ENCODE data around the gene SUCLA2. TPM values are rescaled to one million over a fixed set of nuclear protein-coding genes. Genes with fewer than 3 reads are reported as not detected.

Gene SUCLA2
- total and polyA plus RNA-seq, 2 experiments from 2014 or later, result 56.0 to 84.2 TPM

DNA sequence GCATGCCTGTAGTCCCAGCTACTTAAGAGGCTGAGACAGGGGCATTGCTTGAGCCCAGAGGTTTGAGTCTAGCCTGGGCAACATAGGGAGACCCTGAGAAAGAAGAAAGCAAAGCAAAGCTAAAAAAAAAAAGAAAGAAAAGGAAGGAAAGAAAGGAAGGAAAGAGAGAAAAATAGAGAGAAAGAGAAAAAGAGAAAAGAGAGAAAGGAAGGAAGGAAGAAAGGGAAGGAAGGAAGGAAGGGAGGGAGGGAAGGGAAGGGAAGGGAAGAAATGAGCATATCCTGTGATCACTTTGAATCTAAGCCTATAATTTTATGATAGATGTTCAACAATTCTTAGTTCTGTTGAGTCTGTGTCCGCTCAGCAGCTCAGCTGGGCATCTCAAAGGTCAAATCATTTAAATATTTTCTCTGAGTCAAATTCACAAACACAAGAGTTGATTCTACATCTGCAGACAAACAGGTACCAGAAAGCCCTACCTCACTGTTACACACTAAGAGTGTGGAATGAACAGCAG lies 70.4 kb downstream of the SUCLA2 start (continued):
- TF ChIP-seq, protein P1, sequence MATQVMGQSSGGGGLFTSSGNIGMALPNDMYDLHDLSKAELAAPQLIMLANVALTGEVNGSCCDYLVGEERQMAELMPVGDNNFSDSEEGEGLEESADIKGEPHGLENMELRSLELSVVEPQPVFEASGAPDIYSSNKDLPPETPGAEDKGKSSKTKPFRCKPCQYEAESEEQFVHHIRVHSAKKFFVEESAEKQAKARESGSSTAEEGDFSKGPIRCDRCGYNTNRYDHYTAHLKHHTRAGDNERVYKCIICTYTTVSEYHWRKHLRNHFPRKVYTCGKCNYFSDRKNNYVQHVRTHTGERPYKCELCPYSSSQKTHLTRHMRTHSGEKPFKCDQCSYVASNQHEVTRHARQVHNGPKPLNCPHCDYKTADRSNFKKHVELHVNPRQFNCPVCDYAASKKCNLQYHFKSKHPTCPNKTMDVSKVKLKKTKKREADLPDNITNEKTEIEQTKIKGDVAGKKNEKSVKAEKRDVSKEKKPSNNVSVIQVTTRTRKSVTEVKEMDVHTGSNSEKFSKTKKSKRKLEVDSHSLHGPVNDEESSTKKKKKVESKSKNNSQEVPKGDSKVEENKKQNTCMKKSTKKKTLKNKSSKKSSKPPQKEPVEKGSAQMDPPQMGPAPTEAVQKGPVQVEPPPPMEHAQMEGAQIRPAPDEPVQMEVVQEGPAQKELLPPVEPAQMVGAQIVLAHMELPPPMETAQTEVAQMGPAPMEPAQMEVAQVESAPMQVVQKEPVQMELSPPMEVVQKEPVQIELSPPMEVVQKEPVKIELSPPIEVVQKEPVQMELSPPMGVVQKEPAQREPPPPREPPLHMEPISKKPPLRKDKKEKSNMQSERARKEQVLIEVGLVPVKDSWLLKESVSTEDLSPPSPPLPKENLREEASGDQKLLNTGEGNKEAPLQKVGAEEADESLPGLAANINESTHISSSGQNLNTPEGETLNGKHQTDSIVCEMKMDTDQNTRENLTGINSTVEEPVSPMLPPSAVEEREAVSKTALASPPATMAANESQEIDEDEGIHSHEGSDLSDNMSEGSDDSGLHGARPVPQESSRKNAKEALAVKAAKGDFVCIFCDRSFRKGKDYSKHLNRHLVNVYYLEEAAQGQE (IDR thresholded peaks at IDR 0.05; ENCODE audit: unreplicated experiment), result no peak
- TF ChIP-seq STAT1 (IDR thresholded peaks at IDR 0.05; ENCODE audit: unreplicated experiment) (no peak), NANOG (IDR thresholded peaks at IDR 0.05; ENCODE audit: borderline replicate concordance) (no peak), EZH2phosphoT487 (IDR thresholded peaks at IDR 0.05; ENCODE audit: unreplicated experiment) (no peak), POLR2AphosphoS5 (IDR thresholded peaks at IDR 0.05; ENCODE audit: low read depth) (no peak), ZNF331 (CRISPR knock-in tag; IDR thresholded peaks at IDR 0.05; ENCODE audit: low read depth) (no peak)

DNA sequence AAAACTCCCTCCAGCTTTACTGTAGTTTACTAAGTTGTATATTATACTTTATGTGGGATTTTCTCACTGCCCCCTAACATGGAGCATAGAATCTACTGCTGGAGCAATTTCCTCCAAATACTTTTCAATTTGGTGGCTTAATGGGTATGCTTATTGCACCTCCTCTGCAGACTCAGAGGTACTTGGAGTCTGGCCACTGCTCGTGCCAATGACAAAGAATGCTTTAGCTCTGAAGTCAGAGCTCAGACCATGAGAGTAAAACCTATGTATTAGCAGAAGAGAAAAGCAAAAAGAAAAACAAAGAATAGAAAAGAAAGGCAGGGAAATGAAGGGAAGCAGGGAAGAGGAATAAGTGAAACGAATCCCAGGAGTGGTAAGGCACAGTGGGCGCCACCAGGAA lies 71.9 kb downstream of the SUCLA2 start:
- H3K27me3 ChIP-seq (ENCODE audit: insufficient read depth), result no peaks in the 10 kb centered on the region
- H3K9me2 ChIP-seq (ENCODE audit: insufficient read depth), result no peaks in the 10 kb centered on the region
- H3K4me2 ChIP-seq, result no peak overlapping the region
- Mint-ChIP-seq H3K4me3 (no peak overlapping the region), H3K9me3 (no peaks in the 10 kb centered on the region), H3K27me3 (ENCODE audit: insufficient read depth, low read depth, poor library complexity) (peaks cover 13% of the 10 kb centered on the region), H3K27ac (no peak overlapping the region), H3K36me3 (ENCODE audit: low read depth) (no peaks in the 10 kb centered on the region; the same call in 2 of the 3 replicates), H3K4me1 (peaks cover 26% of the 10 kb centered on the region)
- H3F3A ChIP-seq (replicated peaks; ENCODE audit: low read depth), result no peaks in the 10 kb centered on the region
- no peaks in the 10 kb centered on the region for H3K79me2 ChIP-seq (replicated peaks; ENCODE audit: insufficient read depth)
- H3K4me1 ChIP-seq (ENCODE audit: insufficient read depth), result peaks cover 22% of the 10 kb centered on the region
- no peaks in the 10 kb centered on the region for H4K20me1 ChIP-seq (replicated peaks; ENCODE audit: insufficient read depth)
- H3K36me3 ChIP-seq (ENCODE audit: insufficient read depth), result no peaks in the 10 kb centered on the region
- H3K27ac ChIP-seq (ENCODE audit: low read depth), result no peak overlapping the region
- DNase-seq (ENCODE audit: low spot score) (no peak), ATAC-seq (no peak)
- H2AFZ ChIP-seq, result no peak overlapping the region
- no peak overlapping the region for H3K4me3 ChIP-seq
- TF ChIP-seq EZH2phosphoT487 (IDR thresholded peaks at IDR 0.05; ENCODE audit: unreplicated experiment) (no peak), ZNF331 (CRISPR knock-in tag; IDR thresholded peaks at IDR 0.05; ENCODE audit: low read depth) (no peak), EZH2 (IDR thresholded peaks at IDR 0.05; ENCODE audit: low read depth, unreplicated experiment) (no peak), STAT1 (IDR thresholded peaks at IDR 0.05; ENCODE audit: unreplicated experiment) (no peak), POLR2AphosphoS5 (IDR thresholded peaks at IDR 0.05; ENCODE audit: low read depth) (no peak)
- TF ChIP-seq, protein P2, sequence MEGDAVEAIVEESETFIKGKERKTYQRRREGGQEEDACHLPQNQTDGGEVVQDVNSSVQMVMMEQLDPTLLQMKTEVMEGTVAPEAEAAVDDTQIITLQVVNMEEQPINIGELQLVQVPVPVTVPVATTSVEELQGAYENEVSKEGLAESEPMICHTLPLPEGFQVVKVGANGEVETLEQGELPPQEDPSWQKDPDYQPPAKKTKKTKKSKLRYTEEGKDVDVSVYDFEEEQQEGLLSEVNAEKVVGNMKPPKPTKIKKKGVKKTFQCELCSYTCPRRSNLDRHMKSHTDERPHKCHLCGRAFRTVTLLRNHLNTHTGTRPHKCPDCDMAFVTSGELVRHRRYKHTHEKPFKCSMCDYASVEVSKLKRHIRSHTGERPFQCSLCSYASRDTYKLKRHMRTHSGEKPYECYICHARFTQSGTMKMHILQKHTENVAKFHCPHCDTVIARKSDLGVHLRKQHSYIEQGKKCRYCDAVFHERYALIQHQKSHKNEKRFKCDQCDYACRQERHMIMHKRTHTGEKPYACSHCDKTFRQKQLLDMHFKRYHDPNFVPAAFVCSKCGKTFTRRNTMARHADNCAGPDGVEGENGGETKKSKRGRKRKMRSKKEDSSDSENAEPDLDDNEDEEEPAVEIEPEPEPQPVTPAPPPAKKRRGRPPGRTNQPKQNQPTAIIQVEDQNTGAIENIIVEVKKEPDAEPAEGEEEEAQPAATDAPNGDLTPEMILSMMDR (conservative IDR thresholded peaks at IDR 0.05; ENCODE audit: low read depth in 2 of 2), result no peak
- TF ChIP-seq, protein P3, sequence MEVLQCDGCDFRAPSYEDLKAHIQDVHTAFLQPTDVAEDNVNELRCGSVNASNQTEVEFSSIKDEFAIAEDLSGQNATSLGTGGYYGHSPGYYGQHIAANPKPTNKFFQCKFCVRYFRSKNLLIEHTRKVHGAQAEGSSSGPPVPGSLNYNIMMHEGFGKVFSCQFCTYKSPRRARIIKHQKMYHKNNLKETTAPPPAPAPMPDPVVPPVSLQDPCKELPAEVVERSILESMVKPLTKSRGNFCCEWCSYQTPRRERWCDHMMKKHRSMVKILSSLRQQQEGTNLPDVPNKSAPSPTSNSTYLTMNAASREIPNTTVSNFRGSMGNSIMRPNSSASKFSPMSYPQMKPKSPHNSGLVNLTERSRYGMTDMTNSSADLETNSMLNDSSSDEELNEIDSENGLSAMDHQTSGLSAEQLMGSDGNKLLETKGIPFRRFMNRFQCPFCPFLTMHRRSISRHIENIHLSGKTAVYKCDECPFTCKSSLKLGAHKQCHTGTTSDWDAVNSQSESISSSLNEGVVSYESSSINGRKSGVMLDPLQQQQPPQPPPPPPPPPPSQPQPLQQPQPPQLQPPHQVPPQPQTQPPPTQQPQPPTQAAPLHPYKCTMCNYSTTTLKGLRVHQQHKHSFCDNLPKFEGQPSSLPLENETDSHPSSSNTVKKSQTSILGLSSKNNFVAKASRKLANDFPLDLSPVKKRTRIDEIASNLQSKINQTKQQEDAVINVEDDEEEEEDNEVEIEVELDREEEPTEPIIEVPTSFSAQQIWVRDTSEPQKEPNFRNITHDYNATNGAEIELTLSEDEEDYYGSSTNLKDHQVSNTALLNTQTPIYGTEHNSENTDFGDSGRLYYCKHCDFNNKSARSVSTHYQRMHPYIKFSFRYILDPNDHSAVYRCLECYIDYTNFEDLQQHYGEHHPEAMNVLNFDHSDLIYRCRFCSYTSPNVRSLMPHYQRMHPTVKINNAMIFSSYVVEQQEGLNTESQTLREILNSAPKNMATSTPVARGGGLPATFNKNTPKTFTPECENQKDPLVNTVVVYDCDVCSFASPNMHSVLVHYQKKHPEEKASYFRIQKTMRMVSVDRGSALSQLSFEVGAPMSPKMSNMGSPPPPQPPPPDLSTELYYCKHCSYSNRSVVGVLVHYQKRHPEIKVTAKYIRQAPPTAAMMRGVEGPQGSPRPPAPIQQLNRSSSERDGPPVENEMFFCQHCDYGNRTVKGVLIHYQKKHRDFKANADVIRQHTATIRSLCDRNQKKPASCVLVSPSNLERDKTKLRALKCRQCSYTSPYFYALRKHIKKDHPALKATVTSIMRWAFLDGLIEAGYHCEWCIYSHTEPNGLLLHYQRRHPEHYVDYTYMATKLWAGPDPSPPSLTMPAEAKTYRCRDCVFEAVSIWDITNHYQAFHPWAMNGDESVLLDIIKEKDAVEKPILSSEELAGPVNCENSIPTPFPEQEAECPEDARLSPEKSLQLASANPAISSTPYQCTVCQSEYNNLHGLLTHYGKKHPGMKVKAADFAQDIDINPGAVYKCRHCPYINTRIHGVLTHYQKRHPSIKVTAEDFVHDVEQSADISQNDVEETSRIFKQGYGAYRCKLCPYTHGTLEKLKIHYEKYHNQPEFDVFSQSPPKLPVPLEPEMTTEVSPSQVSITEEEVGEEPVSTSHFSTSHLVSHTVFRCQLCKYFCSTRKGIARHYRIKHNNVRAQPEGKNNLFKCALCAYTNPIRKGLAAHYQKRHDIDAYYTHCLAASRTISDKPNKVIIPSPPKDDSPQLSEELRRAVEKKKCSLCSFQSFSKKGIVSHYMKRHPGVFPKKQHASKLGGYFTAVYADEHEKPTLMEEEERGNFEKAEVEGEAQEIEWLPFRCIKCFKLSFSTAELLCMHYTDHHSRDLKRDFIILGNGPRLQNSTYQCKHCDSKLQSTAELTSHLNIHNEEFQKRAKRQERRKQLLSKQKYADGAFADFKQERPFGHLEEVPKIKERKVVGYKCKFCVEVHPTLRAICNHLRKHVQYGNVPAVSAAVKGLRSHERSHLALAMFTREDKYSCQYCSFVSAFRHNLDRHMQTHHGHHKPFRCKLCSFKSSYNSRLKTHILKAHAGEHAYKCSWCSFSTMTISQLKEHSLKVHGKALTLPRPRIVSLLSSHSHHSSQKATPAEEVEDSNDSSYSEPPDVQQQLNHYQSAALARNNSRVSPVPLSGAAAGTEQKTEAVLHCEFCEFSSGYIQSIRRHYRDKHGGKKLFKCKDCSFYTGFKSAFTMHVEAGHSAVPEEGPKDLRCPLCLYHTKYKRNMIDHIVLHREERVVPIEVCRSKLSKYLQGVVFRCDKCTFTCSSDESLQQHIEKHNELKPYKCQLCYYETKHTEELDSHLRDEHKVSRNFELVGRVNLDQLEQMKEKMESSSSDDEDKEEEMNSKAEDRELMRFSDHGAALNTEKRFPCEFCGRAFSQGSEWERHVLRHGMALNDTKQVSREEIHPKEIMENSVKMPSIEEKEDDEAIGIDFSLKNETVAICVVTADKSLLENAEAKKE (CRISPR knock-in tag; IDR thresholded peaks at IDR 0.05), result no peak
- TF ChIP-seq, protein P1 (IDR thresholded peaks at IDR 0.05; ENCODE audit: unreplicated experiment), result no peak

Data from GM23338 (cell line).